Renal pelvis (tissue), 3 donors: ENCODE results near the gene OR7A17. TPM values are rescaled to one million over a fixed set of nuclear protein-coding genes. Genes with fewer than 3 reads are reported as not detected.

Source experiments
- polyA plus RNA-seq, 3 donors: library from polyadenylated mRNA; unstranded; fragments of 120-200 nt; gene quantifications; one replicate each; pipeline ENCODE4 v1.2.1, GENCODE V29; 2013; ENCODE audit not compliant: insufficient read length in 3 of 3

OR7A17 gene
- polyA plus RNA-seq, 3 donors: 0.09 TPM; not detected in 1

Other genes starting within 250 kb of the OR7A17 start
- gene ADGRE3, start 211.3 kb downstream of the OR7A17 start, polyA plus RNA-seq: under 1 TPM in 1 of 3 donors, not detected in 2; 0.10 TPM
- gene ZNF333, start 196.1 kb downstream of the OR7A17 start, polyA plus RNA-seq: 10 to 100 TPM; 13.9 to 29.0 (median 27.3) TPM
- gene ADGRE2, start 107.6 kb downstream of the OR7A17 start, polyA plus RNA-seq: under 1 TPM; 0.30 to 0.48 (median 0.48) TPM
- not detected for gene OR7A5, start 50.9 kb downstream of the OR7A17 start, polyA plus RNA-seq
- under 1 TPM; 0.06 to 0.12 (median 0.11) TPM for gene OR7C1, start 50.9 kb downstream of the OR7A17 start, polyA plus RNA-seq
- not detected for gene OR7A10, start 37.2 kb downstream of the OR7A17 start, polyA plus RNA-seq
- not detected for gene OR7C2, start 55.4 kb upstream of the OR7A17 start, polyA plus RNA-seq
- gene SLC1A6, start 93.7 kb upstream of the OR7A17 start, polyA plus RNA-seq: under 1 TPM; 0.39 to 0.50 (median 0.49) TPM
- gene CASP14, start 163.3 kb upstream of the OR7A17 start, polyA plus RNA-seq: under 1 TPM in 1 of 3 donors, not detected in 2; 0.07 TPM
- gene OR1I1, start 196.1 kb upstream of the OR7A17 start, polyA plus RNA-seq: under 1 TPM; 0.03 to 0.09 (median 0.07) TPM
- 10 to 100 TPM; 15.9 to 25.9 (median 25.3) TPM for gene SYDE1, start 221.3 kb upstream of the OR7A17 start, polyA plus RNA-seq